HCT116 (cell line): Measurements from ENCODE around the gene KLK11. TPM values are rescaled to one million over a fixed set of nuclear protein-coding genes. Genes with fewer than 3 reads are reported as not detected.

Source experiments
- ATAC-seq: fragments of 200-7000 bp; cut with Tn5 transposase; 2 replicates; pipeline ENCODE4 v1.9.1; 2020; ENCODE audit warnings: mild to moderate bottlenecking, moderate library complexity
- BruUV-seq: library from RNA; stranded (reverse); fragments of 400-500 nt; replicated peaks from 2 replicates; lab custom pipeline; 2021; lab: Mats Ljungman, UMichigan
- CTCF ChIA-PET: fragments of 300-600 bp; sonication (Branson Sonifier 250); formaldehyde crosslinking; loops from one replicate; lab custom pipeline; 2021; ENCODE audit warnings: antibody characterized with exemption; lab: Charles Lee
- POLR2A ChIA-PET: fragments of 300-600, 350-600 bp; sonication (Branson Sonifier 250); formaldehyde crosslinking; loops from one replicate; lab custom pipeline; 2021; ENCODE audit warnings: antibody characterized with exemption; lab: Charles Lee
- RAD21 ChIA-PET, 2 experiments: fragments of 300-600 bp; sonication (Branson Sonifier 250); formaldehyde crosslinking; loops; one replicate each; lab custom pipeline; 2023; ENCODE audit warnings: low total read pairs in 2 of 2; ENCODE audit not compliant: uncharacterized antibody in 2 of 2, unreplicated experiment in 2 of 2, low non-redundant PET in 1 of 2; lab: Charles Lee
- DNase-seq: peaks from one replicate; pipeline ENCODE4 v3.0.0-alpha.2; 2010; ENCODE audit warnings: low read depth, low spot score
- H2AFZ ChIP-seq: fragments of 200-600 bp; shearing (Covaris generic), sonication (generic); 2 replicates; pipeline ENCODE4 v1.6.1; 2017; ENCODE audit warnings: low read depth, mixed run types, mixed read lengths, antibody characterized with exemption, low read length; ENCODE audit not compliant: poor library complexity, severe bottlenecking
- H3K27ac ChIP-seq: 2 replicates; pipeline ENCODE4 v1.5.1; 2012; ENCODE audit warnings: low read depth, low read length
- H3K27me3 ChIP-seq: fragments of 200-600 bp; sonication (generic); 2 replicates; pipeline ENCODE4 v1.6.1; 2016; ENCODE audit warnings: mixed run types, low read length, mixed read lengths; ENCODE audit not compliant: insufficient read depth
- H3K36me3 ChIP-seq, 2 experiments: fragments of 200-500 bp in 1 of 2; fragments of 200-600 bp in 1 of 2; sonication (Bioruptor generic) in 1 of 2; sonication (generic) in 1 of 2; 2 replicates each; pipeline versions ENCODE4 v1.5.1 to v1.6.1; 2014 to 2016; ENCODE audit warnings: low read length in 2 of 2, inconsistent platforms in 1 of 2, mixed read lengths in 1 of 2, mixed run types in 1 of 2; ENCODE audit not compliant: insufficient read depth in 2 of 2, control insufficient read depth in 1 of 2
- H3K4me1 ChIP-seq, 2 experiments: fragments of 200-600 bp in 1 of 2; sonication (generic) in 1 of 2; 2 replicates each; pipeline versions ENCODE4 v1.5.1 to v1.6.1; 2012 to 2017; ENCODE audit warnings: low read length in 2 of 2, inconsistent platforms in 1 of 2, mild to moderate bottlenecking in 1 of 2, mixed read lengths in 1 of 2, mixed run types in 1 of 2, moderate library complexity in 1 of 2; ENCODE audit not compliant: insufficient read depth in 2 of 2, control insufficient read depth in 1 of 2
- H3K4me2 ChIP-seq: fragments of 200-600 bp; sonication (generic); 2 replicates; pipeline ENCODE4 v1.6.1; 2017; ENCODE audit warnings: mixed run types, low read length, mixed read lengths
- H3K4me3 ChIP-seq, 2 experiments: fragments of 200-600 bp in 1 of 2; sonication (generic) in 1 of 2; replicated peaks in 1 of 2; 2 replicates each; pipeline ENCODE4 v1.5.1; 2011 to 2016; ENCODE audit warnings: low read length in 2 of 2, control low read depth in 1 of 2, low read depth in 1 of 2, mild to moderate bottlenecking in 1 of 2, mixed read lengths in 1 of 2, mixed run types in 1 of 2
- H3K79me2 ChIP-seq: fragments of 200-600 bp; sonication (generic); 2 replicates; pipeline ENCODE4 v1.6.1; 2017; ENCODE audit warnings: mild to moderate bottlenecking, mixed run types, low read length, moderate library complexity, mixed read lengths; ENCODE audit not compliant: insufficient read depth
- H3K9ac ChIP-seq: fragments of 200-600 bp; sonication (generic); 2 replicates; pipeline ENCODE4 v1.6.1; 2016; ENCODE audit warnings: low read length, mixed read lengths
- H3K9me2 ChIP-seq: fragments of 200-600 bp; sonication (generic), shearing (Covaris generic); 2 replicates; pipeline ENCODE4 v1.6.1; 2017; ENCODE audit warnings: mixed run types, mild to moderate bottlenecking, moderate library complexity; ENCODE audit not compliant: insufficient read depth
- H3K9me3 ChIP-seq, 2 experiments: fragments of 200-500 bp in 1 of 2; fragments of 200-600 bp in 1 of 2; sonication (Bioruptor generic) in 1 of 2; sonication (generic) in 1 of 2; 2 replicates each; pipeline ENCODE4 v1.6.1; 2014 to 2017; ENCODE audit warnings: low read length in 2 of 2, mixed read lengths in 2 of 2, inconsistent platforms in 1 of 2, low read depth in 1 of 2, mild to moderate bottlenecking in 1 of 2, mixed run types in 1 of 2, moderate library complexity in 1 of 2; ENCODE audit not compliant: control insufficient read depth in 1 of 2, insufficient read depth in 1 of 2
- H4K20me1 ChIP-seq: fragments of 200-600 bp; sonication (generic), shearing (Covaris generic); 2 replicates; pipeline ENCODE4 v1.6.1; 2017; ENCODE audit warnings: mixed run types, mild to moderate bottlenecking, moderate library complexity; ENCODE audit not compliant: insufficient read depth
- ATF3 ChIP-seq: IDR thresholded peaks from 2 replicates; pipeline ENCODE4 v1.6.1; 2012
- CEBPB ChIP-seq: IDR thresholded peaks from 2 replicates; pipeline ENCODE4 v1.6.1; 2012; ENCODE audit warnings: low read depth
- ELF1 ChIP-seq: IDR thresholded peaks from 2 replicates; pipeline ENCODE4 v1.6.1; 2012; ENCODE audit warnings: low read depth, borderline replicate concordance
- EZH2phosphoT487 ChIP-seq: fragments of 200-600 bp; IDR thresholded peaks from 2 replicates; pipeline ENCODE4 v1.6.1; 2018; ENCODE audit warnings: antibody characterized with exemption, borderline replicate concordance
- FOSL1 ChIP-seq: IDR thresholded peaks from 2 replicates; pipeline ENCODE4 v1.6.1; 2012; ENCODE audit warnings: low read depth
- MAX ChIP-seq: IDR thresholded peaks from 2 replicates; pipeline ENCODE4 v1.6.1; 2012
- RAD21 ChIP-seq: IDR thresholded peaks from 2 replicates; pipeline ENCODE4 v1.6.1; 2012; ENCODE audit warnings: low read depth, mild to moderate bottlenecking
- SP1 ChIP-seq: IDR thresholded peaks from 2 replicates; pipeline ENCODE4 v1.6.1; 2012; ENCODE audit warnings: low read depth
- TCF7L2 ChIP-seq: IDR thresholded peaks from 2 replicates; pipeline ENCODE4 v1.7.0; 2011; ENCODE audit warnings: borderline replicate concordance, inconsistent platforms; ENCODE audit not compliant: insufficient read depth, insufficient read length; ENCODE audit errors: extremely low read depth
- intact Hi-C: fragments of 100-400 bp; cut with micrococcal nuclease; formaldehyde crosslinking; loops from 2 replicates; pipeline ENCODE4 v1.10.0; 2022
- total RNA-seq: library from RNA; stranded (reverse); gene quantifications from one replicate; pipeline ENCODE4 v1.2.1, GENCODE V29; 2021; ENCODE audit not compliant: unreplicated experiment
- TF ChIP-seq, protein P1 (sequence below): IDR thresholded peaks from 2 replicates; pipeline ENCODE4 v1.6.1; 2012; ENCODE audit warnings: low read depth
- TF ChIP-seq, protein P2 (sequence below): IDR thresholded peaks from 2 replicates; pipeline ENCODE4 v1.6.1; 2011; ENCODE audit warnings: mild to moderate bottlenecking, low read length, moderate library complexity; ENCODE audit not compliant: insufficient replicate concordance; ENCODE audit errors: extremely low read depth

The KLK11 gene
- total RNA-seq, 1 experiment from 2014 or later, result not detected

DNA sequence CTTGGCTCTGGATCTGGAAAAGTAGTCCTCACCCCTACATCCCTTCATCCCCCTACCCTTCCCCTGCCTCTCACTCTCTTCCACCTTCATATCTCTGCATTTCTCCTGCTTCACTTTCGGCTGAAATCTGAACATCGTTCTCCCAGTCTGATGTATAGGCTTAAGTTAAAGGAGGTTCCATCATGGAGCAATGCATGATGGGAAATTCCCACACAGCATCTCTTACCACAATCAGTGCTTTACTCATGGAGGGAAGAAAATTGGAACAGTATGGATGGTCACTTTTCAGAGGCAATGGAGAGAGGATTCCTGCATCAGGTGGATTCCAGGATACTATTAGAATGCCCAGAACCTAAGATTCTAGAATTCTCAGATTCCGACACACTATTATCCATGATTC is 18.9 kb downstream of the KLK11 start:
- Histone ChIP-seq H3K27me3 (no peaks in the 10 kb centered on the region), H3K9me3 (no peaks in the 10 kb centered on the region), H3K9me2 (no peaks in the 10 kb centered on the region)
- CTCF ChIA-PET, result interaction anchor here (1.2 kb wide), 1 partner anchor 9 kb away, joined by 4 read pairs; no protein-coding TSS in a partner anchor
- TF ChIP-seq, protein P1, sequence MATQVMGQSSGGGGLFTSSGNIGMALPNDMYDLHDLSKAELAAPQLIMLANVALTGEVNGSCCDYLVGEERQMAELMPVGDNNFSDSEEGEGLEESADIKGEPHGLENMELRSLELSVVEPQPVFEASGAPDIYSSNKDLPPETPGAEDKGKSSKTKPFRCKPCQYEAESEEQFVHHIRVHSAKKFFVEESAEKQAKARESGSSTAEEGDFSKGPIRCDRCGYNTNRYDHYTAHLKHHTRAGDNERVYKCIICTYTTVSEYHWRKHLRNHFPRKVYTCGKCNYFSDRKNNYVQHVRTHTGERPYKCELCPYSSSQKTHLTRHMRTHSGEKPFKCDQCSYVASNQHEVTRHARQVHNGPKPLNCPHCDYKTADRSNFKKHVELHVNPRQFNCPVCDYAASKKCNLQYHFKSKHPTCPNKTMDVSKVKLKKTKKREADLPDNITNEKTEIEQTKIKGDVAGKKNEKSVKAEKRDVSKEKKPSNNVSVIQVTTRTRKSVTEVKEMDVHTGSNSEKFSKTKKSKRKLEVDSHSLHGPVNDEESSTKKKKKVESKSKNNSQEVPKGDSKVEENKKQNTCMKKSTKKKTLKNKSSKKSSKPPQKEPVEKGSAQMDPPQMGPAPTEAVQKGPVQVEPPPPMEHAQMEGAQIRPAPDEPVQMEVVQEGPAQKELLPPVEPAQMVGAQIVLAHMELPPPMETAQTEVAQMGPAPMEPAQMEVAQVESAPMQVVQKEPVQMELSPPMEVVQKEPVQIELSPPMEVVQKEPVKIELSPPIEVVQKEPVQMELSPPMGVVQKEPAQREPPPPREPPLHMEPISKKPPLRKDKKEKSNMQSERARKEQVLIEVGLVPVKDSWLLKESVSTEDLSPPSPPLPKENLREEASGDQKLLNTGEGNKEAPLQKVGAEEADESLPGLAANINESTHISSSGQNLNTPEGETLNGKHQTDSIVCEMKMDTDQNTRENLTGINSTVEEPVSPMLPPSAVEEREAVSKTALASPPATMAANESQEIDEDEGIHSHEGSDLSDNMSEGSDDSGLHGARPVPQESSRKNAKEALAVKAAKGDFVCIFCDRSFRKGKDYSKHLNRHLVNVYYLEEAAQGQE, result no peak
- TF ChIP-seq ELF1, result no peak
- TF ChIP-seq MAX, result no peak
- TF ChIP-seq SP1, result no peak
- no peak for TF ChIP-seq RAD21
- no peak for TF ChIP-seq TCF7L2
- TF ChIP-seq CEBPB, result no peak
- no peak for TF ChIP-seq FOSL1
- TF ChIP-seq EZH2phosphoT487, result no peak
- TF ChIP-seq, protein P2, sequence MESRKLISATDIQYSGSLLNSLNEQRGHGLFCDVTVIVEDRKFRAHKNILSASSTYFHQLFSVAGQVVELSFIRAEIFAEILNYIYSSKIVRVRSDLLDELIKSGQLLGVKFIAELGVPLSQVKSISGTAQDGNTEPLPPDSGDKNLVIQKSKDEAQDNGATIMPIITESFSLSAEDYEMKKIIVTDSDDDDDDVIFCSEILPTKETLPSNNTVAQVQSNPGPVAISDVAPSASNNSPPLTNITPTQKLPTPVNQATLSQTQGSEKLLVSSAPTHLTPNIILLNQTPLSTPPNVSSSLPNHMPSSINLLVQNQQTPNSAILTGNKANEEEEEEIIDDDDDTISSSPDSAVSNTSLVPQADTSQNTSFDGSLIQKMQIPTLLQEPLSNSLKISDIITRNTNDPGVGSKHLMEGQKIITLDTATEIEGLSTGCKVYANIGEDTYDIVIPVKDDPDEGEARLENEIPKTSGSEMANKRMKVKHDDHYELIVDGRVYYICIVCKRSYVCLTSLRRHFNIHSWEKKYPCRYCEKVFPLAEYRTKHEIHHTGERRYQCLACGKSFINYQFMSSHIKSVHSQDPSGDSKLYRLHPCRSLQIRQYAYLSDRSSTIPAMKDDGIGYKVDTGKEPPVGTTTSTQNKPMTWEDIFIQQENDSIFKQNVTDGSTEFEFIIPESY, result no peak
- no peak for TF ChIP-seq ATF3
- TF ChIP-seq, all 23 proteins: peak for 0
- ChIA-PET RAD21 (no interaction called here), POLR2A (no interaction called here)
- no peaks in the 10 kb centered on the region for H4K20me1 ChIP-seq
- no peak overlapping the region for H3K27ac ChIP-seq
- H3K4me1 ChIP-seq, result peaks cover 8 to 21% of the 10 kb centered on the region in 2 experiments; a peak in 3 of 4 replicates
- no peaks in the 10 kb centered on the region for H3K36me3 ChIP-seq
- DNase-seq (no peak), ATAC-seq (no peak)
- no TSS peak for BruUV-seq
- no peaks in the 10 kb centered on the region for H3K79me2 ChIP-seq
- H2AFZ ChIP-seq, result no peak overlapping the region
- H3K4me2 ChIP-seq, result no peak overlapping the region
- intact Hi-C loops, result no loop called here
- H3K9ac ChIP-seq, result no peak overlapping the region
- no peak overlapping the region for H3K4me3 ChIP-seq
